Dermis microvascular lymphatic vessel endothelial cell (primary cell): ENCODE results near the gene ZFHX2. TPM values are rescaled to one million over a fixed set of nuclear protein-coding genes. Genes with fewer than 3 reads are reported as not detected.
"Not testable (repeated sequence)": the region's sequence is repeated elsewhere in the genome, so short reads cannot be mapped to it uniquely, and the experiment has no call there.

ENCODE experiments used
- DNase-seq, 2 donors: peaks; one replicate each; pipeline versions ENCODE4 v3.0.0 to v3.0.0-alpha.2; 2010; ENCODE audit warnings: low read depth in 2 of 2
- total RNA-seq: library from RNA; depleted of rRNA; stranded (reverse); fragments of >200 nt; gene quantifications from 2 replicates; pipeline ENCODE4 v1.2.1, GENCODE V29; 2014

The ZFHX2 gene
- total RNA-seq, 1 donor from 2014 or later, result 0.13 TPM

DNA sequence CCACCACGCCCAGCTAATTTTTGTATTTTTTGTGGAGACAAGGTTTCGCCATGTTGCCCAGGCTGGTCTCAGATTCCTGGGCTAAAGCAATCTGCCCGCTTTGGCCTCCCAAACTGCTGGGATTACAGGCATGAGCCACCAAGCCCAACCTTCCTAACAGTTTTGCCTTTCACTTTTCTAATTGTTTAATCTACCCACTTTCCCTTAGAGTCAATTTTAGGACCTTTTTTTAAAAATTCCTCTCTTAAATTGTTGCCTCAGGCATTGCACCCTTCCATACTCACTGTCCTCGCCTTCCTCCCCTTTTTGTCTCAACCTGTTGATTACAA is 11.5 kb downstream of the ZFHX2 start:
- DNase-seq, result no peak

DNA sequence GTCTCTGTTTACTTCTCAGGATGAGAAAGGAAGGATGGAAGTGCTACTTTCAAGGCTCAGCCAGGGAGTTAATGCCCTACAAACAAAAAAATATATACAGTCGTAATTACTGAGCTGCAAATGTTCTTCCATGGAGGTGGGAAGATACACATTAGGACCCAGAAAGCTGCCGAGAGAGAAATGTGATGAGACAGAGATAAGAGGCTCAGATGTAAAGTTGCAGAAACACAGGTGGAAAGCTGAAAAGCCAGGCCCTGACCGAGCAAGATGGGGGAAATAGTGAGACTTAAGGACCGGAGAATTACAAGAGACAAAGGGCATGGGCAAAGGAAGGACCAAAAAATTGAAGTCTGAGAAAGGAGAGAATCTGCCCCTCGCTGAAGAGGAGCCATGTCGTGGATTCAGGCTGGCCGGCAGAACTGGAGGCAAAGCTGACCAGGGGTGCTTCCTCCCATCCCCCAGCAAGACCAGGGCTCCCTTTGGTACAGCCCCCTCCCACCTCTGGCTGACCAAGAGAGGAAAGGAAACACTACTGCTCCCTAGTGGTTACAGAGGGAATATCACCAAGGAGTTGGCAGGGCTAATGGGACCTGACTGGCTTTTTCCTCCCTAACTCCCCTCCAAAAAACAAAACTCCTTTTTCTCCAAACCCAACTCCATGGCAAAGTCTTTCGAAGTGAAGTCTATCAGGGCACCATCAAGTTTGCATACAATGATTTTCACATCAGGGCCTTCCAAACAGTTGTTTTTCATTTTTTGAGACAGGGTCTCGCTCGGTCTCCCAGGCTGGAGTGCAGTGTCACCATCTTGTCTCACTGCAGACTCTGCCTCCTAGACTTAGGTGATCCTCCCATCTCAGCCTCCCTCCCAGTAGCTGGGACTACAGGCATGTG is 12.1 kb downstream of the ZFHX2 start:
- peak; percentile 16 to 43 for DNase-seq

DNA sequence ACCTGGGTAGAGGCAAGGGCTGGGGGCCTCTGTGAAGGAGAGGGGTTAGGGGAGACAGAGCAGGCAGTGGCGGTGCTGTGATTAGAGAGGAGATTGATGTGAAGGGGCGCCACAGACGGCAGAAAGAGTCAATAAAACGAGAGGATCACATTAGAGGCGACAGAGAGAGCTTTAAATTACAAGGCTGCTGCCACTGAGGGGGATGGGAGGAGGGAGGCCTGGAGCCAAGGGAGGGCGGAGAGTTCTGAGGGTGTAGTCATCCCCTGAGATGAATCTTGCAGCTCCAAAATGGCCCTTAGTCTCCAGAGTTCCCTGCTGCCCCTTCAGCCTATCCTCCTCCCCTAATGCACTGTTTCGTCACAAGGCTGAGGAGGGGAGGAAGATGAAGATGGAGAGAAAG is 12.8 kb downstream of the ZFHX2 start:
- no peak for DNase-seq

DNA sequence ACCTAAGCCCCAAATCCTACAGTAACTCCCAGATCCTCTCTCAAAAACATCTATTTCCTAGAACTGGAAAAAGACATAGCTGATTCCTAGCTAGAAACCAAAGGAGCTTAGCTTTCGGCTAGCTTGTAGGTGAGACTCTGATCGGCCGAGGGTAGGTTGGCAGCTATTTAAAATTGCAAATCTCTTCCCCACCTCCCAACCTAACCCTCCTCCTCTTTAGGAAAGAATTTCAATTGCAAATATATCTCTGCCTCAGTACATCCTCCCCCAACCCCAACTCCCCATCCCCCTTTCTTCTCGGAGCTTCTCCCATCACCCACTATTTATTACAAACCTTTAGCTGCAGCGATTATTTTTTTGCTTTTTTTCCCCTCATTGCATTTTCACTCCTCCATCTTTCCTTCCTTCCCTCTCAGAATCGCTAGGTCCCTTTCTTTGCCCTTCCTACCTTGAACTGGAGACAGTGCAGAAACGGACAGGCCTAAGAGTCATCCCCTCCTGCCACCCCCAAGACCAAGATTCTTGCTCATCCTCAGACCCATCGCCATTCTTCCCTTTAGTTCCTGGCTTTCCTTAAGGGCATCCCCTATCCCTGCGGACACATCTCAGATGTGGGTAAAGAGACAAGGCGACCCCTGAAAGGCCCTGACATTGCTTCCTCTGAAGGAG is 13.4 kb downstream of the ZFHX2 start:
- no peak for DNase-seq

DNA sequence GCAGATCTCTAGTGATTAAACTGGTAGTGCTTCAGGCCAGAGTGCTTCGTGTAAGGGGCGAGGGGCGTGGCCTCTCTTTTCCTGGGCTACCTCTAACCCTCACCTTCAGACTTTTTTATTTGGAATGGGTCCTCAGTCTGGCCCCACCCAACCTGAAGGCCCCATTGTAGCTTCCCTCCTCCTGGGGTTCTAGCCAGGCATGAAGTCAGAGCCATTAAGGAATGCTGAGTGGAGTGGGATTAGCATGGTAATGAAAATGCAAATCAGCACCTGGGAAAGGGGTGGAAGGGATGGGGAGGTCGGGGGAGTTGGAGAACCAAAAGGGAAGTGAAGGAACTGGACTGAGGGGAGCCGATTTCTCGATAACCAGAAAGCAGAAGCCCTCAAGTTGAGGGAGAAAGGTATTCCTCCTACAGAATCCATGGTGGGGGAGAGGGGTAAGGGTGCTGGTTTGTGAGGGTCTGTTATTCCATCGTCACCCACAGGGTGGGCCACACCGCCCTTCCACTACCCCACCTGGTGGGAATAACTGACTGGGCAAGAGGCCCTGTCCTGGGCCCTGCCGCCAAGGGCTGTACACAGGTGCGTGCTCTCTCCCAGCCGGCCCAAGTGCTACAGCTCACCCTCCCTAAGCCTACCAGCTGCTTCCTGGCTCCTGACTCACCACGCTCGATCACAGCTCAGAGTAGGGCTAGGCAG is 14.1 kb downstream of the ZFHX2 start:
- peak in 1 of 2 donors; percentile 21 for DNase-seq

DNA sequence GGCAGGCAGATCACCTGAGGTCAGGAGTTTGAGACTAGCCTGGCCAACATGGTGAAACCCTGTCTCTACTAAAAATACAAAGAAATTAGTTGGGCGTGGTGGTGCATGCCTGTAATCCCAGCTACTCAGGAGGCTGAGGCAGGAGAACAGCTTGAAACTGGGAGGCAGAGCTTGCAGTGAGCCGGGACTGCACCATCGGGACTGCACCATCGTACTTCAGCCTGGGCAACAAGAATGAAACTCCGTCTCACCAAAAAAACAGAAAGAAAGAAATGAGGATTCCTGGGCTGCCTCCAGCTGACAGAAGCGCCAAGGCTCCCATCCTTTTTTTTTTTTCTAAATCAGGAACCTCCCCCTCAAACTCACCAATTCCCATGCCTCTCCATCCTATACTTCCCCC is 14.7 kb downstream of the ZFHX2 start:
- not testable (repeated sequence) for DNase-seq

DNA sequence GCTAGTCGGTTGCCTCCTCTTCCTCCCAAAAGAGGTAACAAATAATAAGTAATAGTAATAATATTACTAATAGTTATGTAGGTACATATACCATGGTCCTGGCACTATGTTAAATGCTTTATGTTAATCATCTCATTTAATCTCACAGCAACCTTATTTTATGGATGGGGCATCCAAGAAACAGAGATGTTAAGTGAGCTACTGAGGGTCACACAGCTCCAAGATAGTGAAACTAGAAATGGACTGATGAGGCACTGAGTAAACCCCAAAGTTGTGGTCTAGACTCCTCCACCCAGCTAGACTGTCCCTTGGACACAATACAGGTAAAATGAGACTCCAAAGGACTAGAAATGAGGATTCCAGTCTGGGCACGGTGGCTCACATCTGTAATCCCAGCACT is 15.1 kb downstream of the ZFHX2 start:
- no peak for DNase-seq

DNA sequence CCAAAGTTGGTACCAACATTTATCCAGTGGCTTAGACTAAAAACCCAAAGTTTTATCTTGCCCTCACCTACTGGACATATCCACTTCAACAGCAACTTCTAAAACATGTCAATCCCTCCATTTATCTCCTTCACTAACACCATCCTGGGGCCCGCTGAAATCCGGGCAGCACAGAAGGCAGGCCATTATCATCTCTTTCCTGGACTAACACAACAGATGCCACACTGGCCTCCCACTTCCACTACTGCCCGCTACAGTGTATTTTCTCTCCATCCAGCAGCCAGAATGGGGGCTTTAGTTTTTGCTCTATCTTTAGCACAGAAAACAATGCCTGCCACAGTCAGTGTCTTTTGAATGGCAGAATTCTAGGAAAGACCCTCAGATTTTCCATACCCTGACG is 15.6 kb downstream of the ZFHX2 start:
- DNase-seq, result no peak

DNA sequence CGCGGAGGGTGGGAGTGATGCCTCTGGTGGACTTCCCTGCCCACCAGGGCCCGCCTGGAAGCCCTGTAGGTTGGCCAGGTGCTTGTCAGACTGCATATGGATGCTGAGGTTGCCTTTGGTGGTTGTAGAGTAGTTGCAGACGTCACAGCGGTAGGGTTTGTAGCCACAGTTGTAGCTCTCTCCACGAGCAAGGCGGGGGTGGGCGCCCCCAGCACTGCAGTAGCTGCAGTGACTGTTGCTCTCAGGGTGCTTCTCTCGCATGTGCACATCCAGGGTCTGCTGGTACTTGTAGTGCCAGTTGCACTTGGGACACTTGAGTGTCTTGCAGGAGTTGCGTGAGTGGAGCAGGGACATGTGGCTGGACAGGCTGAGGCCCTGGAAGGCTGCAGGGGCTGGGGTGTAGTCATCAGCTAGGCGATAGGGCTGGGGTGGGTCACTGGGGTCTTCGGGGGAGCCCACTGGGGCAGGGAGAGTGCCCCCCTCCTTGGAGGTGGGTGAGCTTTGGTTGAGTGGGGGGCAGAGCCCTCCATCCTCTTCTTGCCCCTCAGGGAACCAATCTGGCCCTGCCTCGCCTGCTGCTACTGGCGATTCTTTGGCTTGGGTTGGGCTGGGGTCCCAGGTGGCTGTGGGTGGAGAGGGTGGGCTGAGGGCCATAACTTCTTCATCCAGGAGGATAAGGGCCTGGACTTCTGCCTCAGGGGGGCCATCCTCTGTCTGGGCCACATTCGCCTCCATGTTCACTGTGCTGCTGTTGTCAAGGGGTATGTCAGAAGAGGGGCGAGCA is 17.7 kb downstream of the ZFHX2 start:
- DNase-seq, result no peak

DNA sequence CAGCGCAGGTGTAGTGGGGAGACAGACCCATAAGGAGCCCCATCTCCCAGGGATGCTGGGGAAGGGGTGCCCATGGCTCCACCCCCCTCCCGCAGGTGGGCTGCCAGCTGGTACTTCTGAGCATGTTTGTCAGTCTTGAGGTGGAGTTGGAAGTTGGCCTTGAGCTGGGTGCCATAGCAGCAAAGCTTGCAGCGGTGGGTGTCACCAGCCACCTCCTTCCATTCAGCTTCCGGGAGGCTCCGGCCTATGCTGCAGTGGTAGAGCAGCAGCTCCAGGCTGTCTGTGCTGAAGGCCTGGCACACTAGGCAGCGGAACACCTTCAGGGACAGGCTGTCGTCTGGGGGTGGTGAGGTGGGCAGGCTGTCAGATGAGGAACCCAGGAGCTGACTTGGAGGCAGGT is 18.9 kb downstream of the ZFHX2 start:
- DNase-seq, result no peak

DNA sequence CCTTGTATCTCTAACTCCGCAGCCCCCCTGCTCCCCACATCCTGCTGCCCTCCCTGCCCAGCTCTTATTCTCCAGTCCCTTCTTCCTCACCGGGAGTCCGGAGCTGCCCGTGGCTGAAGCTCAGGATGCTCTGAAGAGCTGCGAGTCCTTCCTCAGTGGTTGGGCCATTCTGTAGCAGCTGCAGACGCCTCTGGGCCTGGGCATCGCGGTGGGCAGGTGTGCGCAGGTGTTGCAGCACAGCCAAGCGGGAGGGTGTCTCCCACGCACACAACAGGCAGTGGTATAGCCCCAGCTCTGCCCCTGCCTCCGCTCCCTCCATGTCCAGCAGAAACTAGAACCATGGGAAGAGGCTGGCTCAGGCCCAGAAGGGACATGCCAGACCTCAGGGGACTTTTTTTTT is 20.2 kb downstream of the ZFHX2 start:
- no peak for DNase-seq

DNA sequence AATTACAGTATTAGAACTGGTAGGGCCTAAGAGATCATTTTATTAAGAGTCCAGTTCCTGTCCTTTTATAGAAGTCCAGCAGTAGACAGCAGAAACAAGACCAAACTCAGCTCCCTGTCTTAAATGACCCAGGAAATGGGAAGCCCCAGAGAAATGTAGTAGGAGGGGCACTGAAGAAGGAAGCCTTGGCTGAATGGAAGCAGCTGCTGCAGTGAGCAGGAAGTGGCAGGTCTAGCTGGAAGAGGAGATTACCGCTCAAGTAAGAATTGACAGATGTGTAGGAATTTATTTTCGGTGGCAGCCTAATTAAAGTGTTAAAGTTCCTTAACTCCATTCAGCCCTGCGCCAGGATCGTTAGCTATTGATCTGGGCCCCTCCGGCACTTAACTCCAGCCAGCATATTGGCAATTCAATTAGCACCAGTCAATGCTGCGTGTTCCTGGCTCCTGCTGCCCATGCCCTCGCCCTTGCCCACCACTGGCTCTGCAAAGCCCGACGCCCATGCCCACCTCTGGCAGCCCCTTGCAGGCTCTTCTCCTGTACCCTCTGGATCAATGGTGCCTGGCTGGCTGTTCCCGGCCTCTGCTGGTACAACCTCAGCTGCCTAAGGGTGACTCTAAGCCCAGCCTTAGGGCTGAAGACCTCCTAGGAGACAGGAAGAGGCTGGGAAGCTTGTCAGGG is 21.1 kb downstream of the ZFHX2 start:
- no peak for DNase-seq

DNA sequence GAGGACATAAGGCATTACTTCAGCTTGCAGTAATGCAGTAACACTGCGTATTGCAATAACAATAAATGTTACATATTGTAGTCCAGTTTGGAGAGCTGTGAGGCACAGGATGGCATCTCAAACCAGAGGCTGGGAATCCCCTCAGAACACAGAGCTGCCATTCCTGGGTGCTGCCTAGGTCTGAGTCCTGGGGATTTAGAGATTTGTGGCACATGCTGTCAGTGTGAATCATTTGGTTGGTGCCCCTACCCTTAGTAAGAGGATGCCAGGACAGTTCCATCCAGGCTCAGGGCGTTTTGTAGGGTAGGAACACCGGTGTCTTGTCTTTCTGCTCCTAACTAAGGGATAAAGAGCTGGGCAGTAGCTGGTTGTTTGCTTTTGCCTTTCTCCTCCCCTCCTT is 22.5 kb downstream of the ZFHX2 start:
- no peak for DNase-seq

DNA sequence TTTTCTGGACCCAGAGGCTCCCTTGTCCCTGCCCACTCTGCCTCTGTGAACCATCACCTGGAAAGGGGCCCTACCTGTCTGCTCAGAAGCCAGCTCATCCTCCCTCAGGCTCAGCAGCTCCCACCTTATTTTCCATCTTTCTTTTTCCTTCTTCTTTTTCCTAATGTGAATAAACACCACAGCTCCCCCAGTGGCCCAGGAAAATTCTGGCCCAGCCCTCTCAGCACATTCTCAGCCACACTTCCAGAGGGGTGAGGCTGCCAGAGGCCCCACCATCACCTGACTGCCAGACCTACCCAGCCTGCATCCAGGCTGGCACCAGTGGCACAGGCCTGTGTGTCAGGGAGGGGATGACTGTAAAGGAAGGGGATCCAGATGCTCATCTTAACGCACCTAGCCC is 23.0 kb downstream of the ZFHX2 start:
- DNase-seq, result no peak

DNA sequence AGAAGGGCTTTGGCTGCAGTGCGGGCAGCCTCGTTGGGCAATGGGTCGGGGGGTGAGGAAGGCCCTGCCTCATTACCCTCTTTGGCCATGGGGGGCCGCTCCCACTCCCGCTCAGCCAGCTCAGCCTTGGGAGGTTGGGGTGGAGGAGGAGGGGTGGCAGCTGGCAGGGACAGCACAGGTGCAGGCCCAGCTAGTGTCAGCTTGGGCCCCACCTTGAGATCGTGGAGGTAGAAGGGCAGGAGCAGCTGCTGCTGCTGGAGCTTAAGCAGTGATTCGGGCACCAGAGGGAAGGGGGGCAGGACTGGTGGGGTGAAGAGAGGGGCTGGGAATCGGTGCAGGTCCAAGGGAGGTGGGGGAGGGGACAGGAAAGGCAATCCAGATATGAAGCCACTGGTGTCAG is 26.0 kb downstream of the ZFHX2 start:
- no peak for DNase-seq

DNA sequence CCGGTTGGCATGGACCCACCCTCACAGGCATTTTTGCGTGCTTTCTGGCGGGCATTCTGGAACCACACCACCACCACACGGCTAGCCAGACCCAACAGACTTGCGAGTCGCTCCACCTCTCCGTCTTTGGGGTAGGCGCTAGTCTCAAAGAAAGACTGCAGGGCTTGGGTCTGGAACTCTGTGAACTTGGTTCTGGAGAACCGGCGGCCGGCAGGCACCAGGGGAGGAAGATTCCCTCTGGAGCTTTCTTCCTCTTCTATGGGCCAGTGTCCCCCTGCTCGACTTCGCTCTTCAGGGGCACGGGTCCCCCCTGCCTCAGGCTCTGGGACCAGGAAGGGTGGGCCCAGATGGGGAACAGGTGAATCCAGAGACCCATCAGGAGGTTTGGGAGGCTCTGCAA is 26.6 kb downstream of the ZFHX2 start:
- no peak for DNase-seq

DNA sequence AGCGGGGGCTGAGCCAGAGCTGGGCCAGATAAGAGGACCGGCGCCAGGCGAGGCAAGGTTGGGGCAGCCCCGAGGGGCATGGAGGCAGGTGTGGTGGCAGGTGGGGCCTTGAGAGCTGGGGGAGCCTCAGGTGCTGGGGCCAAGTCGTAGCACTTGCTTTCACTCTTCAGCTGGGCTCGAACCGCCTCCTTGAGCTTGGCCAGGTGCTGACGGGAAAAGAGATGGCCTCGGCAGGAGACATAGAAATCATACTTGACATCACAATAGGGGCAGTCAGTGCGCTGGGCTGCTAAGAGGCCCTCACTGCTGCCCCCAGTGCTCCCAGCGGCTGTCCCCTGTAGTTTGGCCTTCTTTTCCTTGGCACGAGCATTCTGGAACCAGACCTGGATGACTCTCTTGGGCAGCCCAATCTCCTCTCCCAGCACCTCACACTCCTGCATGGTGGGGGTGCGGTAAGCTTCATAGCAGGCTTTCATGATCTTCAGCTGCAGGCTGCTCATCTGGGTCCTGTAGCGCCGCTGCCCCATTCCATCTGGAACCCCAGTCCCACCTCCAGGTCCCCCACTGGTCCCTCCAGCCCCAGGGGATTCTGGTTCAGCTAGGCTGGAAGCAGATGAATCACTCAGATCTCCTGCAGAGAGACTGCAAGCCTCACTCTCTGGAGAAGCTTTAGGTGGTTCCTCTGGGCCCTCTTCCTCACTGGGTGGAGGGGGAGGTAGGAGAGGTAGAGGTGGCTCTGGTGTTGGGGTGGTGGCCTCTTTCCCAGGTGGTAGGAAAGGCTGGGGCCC is 28.1 kb downstream of the ZFHX2 start:
- no peak for DNase-seq

DNA sequence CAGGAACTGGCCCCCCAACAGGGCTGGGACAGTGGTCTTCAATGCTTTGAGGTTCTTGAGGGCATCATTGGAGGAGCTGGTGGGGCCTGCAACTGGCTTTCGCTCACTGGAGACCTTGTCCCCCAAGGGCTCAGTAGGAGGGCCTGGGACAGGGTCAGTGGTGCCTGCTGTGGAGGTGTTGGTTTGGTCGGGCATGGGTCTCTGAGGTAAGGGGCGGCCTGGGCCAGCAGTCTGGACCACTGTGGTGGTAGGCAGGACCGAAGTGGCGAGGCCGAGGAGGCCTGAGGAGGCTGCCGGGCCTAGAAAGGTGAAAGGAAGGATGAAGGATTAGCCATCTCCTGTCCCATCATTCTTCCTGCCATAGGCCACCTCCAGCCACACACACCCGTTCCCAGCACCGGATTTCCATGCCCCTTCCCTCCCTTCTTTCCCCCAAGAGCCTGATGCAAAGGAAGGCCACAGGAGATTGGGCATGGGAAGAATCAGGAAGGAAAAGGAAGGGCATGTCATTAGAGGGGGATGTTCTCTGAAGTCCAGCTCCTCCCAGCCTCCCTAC is 28.8 kb downstream of the ZFHX2 start:
- no peak for DNase-seq

DNA sequence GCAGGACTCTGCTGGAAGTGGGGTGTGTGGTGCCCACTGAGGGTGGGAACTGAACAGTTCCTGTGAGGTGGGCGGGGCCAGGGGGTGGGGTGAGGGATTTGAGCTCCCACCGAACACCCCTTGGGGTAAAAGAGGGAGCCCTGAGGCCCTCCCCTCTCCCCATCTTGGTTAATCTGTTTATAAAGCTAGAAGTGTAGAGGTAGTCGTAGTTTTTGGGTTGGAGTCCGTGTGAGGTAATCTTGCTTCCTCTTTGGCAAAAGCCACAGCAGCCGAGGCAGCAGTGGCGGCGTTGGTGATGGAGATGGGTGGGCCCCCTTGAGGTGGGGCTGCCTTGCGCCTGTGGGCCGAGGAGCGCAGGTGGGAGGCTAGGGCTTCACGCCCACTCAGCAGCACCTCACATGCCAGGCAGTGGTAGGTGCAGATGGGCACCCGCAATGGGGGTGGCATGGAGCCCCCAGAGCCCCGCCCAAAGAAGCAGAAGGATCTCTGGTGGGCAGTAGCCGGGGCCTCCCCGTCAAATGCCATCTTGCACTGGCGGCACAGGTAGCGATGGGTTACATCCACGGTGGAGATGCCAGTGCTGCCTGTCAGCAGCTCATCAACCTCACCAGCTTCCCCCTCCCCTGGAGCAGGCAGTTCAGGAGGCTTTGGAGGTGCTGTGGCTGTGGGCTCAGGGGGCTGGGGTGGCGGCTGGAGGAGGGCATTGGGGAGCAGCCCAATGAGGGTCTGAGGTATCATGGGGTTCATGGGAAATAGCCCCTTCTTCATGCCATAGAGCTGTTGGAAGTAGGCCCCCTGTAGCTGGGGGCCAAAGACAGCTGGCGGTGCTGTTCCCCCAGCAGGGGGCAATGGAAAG is 29.6 kb downstream of the ZFHX2 start:
- DNase-seq, result no peak
